ENCODE measurements around the gene FAR2.

DNA sequence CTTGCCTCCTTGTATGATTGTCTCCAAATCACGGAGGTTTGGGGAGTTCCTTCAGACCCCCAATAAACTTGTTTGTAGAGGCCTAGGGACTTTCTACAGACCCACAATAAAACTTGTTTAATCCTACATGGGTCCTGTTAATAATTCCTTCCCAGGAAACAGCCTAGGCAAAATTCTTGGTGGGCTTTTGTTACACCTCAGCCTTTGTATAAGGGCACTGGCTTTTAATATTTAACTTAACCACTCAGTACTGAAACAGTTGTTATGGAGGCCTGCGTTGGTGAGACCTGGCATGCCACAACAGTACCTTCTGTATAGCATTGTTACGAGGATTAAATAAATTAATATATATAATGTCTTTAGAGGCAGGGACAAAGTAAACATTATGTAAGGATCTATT, 32.7 kb upstream of the FAR2 start:
- no peak for TF ChIP-seq POLR2A (IDR thresholded peaks at IDR 0.05)
- TF ChIP-seq, protein P1, sequence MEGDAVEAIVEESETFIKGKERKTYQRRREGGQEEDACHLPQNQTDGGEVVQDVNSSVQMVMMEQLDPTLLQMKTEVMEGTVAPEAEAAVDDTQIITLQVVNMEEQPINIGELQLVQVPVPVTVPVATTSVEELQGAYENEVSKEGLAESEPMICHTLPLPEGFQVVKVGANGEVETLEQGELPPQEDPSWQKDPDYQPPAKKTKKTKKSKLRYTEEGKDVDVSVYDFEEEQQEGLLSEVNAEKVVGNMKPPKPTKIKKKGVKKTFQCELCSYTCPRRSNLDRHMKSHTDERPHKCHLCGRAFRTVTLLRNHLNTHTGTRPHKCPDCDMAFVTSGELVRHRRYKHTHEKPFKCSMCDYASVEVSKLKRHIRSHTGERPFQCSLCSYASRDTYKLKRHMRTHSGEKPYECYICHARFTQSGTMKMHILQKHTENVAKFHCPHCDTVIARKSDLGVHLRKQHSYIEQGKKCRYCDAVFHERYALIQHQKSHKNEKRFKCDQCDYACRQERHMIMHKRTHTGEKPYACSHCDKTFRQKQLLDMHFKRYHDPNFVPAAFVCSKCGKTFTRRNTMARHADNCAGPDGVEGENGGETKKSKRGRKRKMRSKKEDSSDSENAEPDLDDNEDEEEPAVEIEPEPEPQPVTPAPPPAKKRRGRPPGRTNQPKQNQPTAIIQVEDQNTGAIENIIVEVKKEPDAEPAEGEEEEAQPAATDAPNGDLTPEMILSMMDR (IDR thresholded peaks at IDR 0.05) = no peak
